ENCODE data around the gene SH2D4B. TPM values are rescaled to one million over a fixed set of nuclear protein-coding genes. Genes with fewer than 3 reads are reported as not detected.
A peak's percentile ranks its signal among the peaks of the same experiment; 100 is the strongest.

The SH2D4B gene
- total RNA-seq, 4 donors from 2014 or later: not detected

GRCh38 chr10:80588546-80588945, 50.8 kb downstream of the SH2D4B start:
- Histone ChIP-seq H3K4me3 (no peak overlapping the region), H3K27ac (no peak overlapping the region), H3K36me3 (no peaks in the 10 kb centered on the region), H3K27me3 (peaks cover 6% of the 10 kb centered on the region), H3K4me1 (no peaks in the 10 kb centered on the region), H3K9me3 (no peaks in the 10 kb centered on the region)
- ATAC-seq: no peak
- WGBS, 2 donors (ENCODE audit: low coverage in 1 of 2): 59 to 70% methylated on average over 4 to 9 of the region's 10 CpGs
- no peak for TF ChIP-seq CTCF (IDR thresholded peaks at IDR 0.05)
- no peak for TF ChIP-seq POLR2A (IDR thresholded peaks at IDR 0.05)

GRCh38 chr10:80589726-80590373, 52.1 kb downstream of the SH2D4B start:
- Histone ChIP-seq H3K36me3 (no peaks in the 10 kb centered on the region), H3K4me1 (no peaks in the 10 kb centered on the region), H3K4me3 (no peak overlapping the region), H3K27me3 (peaks cover 6% of the 10 kb centered on the region), H3K9me3 (no peaks in the 10 kb centered on the region), H3K27ac (no peak overlapping the region)
- no peak for ATAC-seq
- WGBS, 2 donors (ENCODE audit: low coverage in 1 of 2): 58 to 60% methylated on average over 5 of the region's 5 CpGs
- no peak for TF ChIP-seq POLR2A (IDR thresholded peaks at IDR 0.05)
- no peak for TF ChIP-seq CTCF (IDR thresholded peaks at IDR 0.05)
- TF ChIP-seq EP300 (IDR thresholded peaks at IDR 0.05): no peak
- TF ChIP-seq POLR2AphosphoS5 (IDR thresholded peaks at IDR 0.05): no peak

GRCh38 chr10:80590585-80591125, 53.0 kb downstream of the SH2D4B start:
- Histone ChIP-seq H3K9me3 (no peaks in the 10 kb centered on the region), H3K36me3 (no peaks in the 10 kb centered on the region), H3K4me1 (no peaks in the 10 kb centered on the region), H3K27ac (no peak overlapping the region), H3K27me3 (peaks cover 4% of the 10 kb centered on the region), H3K4me3 (no peak overlapping the region)
- no peak for ATAC-seq
- 92 to 100% methylated on average over 3 of the region's 3 CpGs for WGBS, 2 donors (ENCODE audit: low coverage in 1 of 2)
- TF ChIP-seq POLR2A (IDR thresholded peaks at IDR 0.05): no peak
- TF ChIP-seq CTCF (IDR thresholded peaks at IDR 0.05): no peak
- TF ChIP-seq POLR2AphosphoS5 (IDR thresholded peaks at IDR 0.05): no peak
- TF ChIP-seq EP300 (IDR thresholded peaks at IDR 0.05): no peak

- no peaks in the 10 kb centered on the region for H3K4me1 ChIP-seq
- TF ChIP-seq POLR2AphosphoS5 (IDR thresholded peaks at IDR 0.05) (no peak), CTCF (IDR thresholded peaks at IDR 0.05) (peak in 2 of 4 experiments; percentile 26 to 46)
- WGBS, 2 donors (ENCODE audit: low coverage in 1 of 2): 48 to 52% methylated on average over 10 of the region's 15 CpGs
- no peaks in the 10 kb centered on the region for H3K27me3 ChIP-seq
- no peak for ATAC-seq
- no peak overlapping the region for H3K27ac ChIP-seq
- H3K36me3 ChIP-seq: no peaks in the 10 kb centered on the region
- no peak overlapping the region for H3K4me3 ChIP-seq
- H3K9me3 ChIP-seq: no peaks in the 10 kb centered on the region
Measured at GRCh38 chr10:80596391-80597257, 58.9 kb downstream of the SH2D4B start.
